Ishikawa (cell line): Measurements from ENCODE around the gene RPTOR.

Experiments
- CEBPB ChIP-seq: IDR thresholded peaks from 2 replicates; pipeline ENCODE4 v1.6.1; 2012
- CREB1 ChIP-seq: IDR thresholded peaks from 2 replicates; pipeline ENCODE4 v1.6.1; 2012; ENCODE audit warnings: low read depth
- EGR1 ChIP-seq: IDR thresholded peaks from 2 replicates; pipeline ENCODE4 v1.6.1; 2012
- EP300 ChIP-seq: IDR thresholded peaks from 2 replicates; pipeline ENCODE4 v1.6.1; 2012; ENCODE audit warnings: borderline replicate concordance
- FOXM1 ChIP-seq: IDR thresholded peaks from 2 replicates; pipeline ENCODE4 v1.6.1; 2012; ENCODE audit warnings: low read depth, borderline replicate concordance
- NFIC ChIP-seq: IDR thresholded peaks from 2 replicates; pipeline ENCODE4 v1.6.1; 2012
- RAD21 ChIP-seq: IDR thresholded peaks from 2 replicates; pipeline ENCODE4 v1.6.1; 2012; ENCODE audit warnings: low read depth
- TAF1 ChIP-seq: IDR thresholded peaks from 2 replicates; pipeline ENCODE4 v1.6.1; 2012; ENCODE audit warnings: low read depth, mild to moderate bottlenecking
- TCF12 ChIP-seq: IDR thresholded peaks from 2 replicates; pipeline ENCODE4 v1.6.1; 2012; ENCODE audit warnings: low read depth
- TEAD4 ChIP-seq: IDR thresholded peaks from 2 replicates; pipeline ENCODE4 v1.6.1; 2012
- USF1 ChIP-seq: IDR thresholded peaks from 2 replicates; pipeline ENCODE4 v1.6.1; 2012
- YY1 ChIP-seq: IDR thresholded peaks from 2 replicates; pipeline ENCODE4 v1.6.1; 2012; ENCODE audit warnings: low read depth
- ZBTB7A ChIP-seq: IDR thresholded peaks from 2 replicates; pipeline ENCODE4 v1.6.1; 2012; ENCODE audit warnings: low read depth
- TF ChIP-seq, protein P1 (sequence below): IDR thresholded peaks from 2 replicates; pipeline ENCODE4 v1.6.1; 2012
- TF ChIP-seq, protein P2 (sequence below): IDR thresholded peaks from 2 replicates; pipeline ENCODE4 v1.6.1; 2012; ENCODE audit warnings: low read depth, mild to moderate bottlenecking

RPTOR gene

DNA sequence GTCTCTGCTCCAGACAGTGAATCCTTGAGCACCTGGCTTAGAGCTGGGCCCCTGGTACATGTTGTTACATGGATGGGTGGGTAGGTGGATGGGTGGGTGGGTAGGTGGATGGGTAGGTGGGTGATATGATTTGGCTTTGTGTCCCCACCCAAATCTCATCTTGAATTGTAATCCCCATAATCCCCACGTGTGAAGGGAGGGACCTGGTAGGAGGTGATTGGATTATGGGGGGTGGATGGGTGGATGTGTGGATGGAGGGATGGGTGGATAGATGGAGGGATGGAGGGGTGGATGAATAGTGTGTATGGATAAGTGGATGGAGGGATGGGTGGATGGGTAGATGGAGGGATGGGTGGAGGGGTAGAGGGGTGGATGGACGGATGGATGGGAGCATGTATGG is 41.6 kb upstream of the RPTOR start:
- TF ChIP-seq, protein P1, sequence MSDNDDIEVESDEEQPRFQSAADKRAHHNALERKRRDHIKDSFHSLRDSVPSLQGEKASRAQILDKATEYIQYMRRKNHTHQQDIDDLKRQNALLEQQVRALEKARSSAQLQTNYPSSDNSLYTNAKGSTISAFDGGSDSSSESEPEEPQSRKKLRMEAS, result no peak
- TF ChIP-seq CEBPB (no peak), TAF1 (no peak)

- TF ChIP-seq EGR1 (no peak), TEAD4 (no peak)
Measured at GRCh38 chr17:80503921-80504320, 40.7 kb upstream of the RPTOR start.

DNA sequence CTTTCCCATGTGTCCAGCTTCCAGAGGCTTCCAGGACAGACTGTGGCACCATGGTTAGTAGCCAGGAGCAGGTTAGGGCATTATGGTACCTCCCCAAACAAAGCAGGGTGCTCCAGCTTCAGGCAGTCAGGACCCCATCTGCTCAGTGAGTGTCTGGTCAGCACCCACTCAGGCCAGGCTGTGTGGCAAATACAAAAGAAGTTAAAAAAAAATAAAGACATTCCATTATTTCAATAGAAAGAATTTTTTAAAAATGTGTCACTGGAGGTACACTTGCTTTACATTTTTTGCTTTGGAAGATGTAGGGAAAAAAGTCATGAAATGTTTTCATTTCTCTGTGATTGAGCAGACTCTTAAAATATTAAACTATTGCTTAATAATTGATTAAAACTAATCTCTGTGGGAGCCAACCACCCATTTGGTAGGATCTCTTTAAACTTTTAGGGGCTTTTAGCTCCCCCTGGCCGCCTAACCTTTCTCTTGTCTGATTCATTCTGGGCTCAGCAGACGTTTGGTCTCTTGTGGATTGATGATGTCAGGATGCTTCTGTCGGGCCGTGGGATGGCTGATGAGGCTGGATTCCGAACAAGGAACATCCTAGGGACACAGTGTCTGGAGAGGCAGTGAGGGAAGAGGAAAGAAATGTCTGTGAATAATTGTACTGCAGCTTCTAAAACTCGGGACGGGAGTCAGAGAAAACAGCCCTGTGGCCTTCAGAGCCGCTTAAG is 39.8 kb upstream of the RPTOR start:
- TF ChIP-seq EGR1 (no peak), NFIC (no peak), USF1 (no peak), YY1 (no peak), EP300 (no peak), RAD21 (no peak), TAF1 (no peak), CREB1 (no peak), FOXM1 (no peak), ZBTB7A (no peak)
- TF ChIP-seq, protein P2, sequence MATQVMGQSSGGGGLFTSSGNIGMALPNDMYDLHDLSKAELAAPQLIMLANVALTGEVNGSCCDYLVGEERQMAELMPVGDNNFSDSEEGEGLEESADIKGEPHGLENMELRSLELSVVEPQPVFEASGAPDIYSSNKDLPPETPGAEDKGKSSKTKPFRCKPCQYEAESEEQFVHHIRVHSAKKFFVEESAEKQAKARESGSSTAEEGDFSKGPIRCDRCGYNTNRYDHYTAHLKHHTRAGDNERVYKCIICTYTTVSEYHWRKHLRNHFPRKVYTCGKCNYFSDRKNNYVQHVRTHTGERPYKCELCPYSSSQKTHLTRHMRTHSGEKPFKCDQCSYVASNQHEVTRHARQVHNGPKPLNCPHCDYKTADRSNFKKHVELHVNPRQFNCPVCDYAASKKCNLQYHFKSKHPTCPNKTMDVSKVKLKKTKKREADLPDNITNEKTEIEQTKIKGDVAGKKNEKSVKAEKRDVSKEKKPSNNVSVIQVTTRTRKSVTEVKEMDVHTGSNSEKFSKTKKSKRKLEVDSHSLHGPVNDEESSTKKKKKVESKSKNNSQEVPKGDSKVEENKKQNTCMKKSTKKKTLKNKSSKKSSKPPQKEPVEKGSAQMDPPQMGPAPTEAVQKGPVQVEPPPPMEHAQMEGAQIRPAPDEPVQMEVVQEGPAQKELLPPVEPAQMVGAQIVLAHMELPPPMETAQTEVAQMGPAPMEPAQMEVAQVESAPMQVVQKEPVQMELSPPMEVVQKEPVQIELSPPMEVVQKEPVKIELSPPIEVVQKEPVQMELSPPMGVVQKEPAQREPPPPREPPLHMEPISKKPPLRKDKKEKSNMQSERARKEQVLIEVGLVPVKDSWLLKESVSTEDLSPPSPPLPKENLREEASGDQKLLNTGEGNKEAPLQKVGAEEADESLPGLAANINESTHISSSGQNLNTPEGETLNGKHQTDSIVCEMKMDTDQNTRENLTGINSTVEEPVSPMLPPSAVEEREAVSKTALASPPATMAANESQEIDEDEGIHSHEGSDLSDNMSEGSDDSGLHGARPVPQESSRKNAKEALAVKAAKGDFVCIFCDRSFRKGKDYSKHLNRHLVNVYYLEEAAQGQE, result no peak
- TF ChIP-seq, protein P1, result no peak

GRCh38 chr17:80507965-80508364 is 36.7 kb upstream of the RPTOR start:
- no peak for TF ChIP-seq EP300
- TF ChIP-seq USF1, result no peak
- no peak for TF ChIP-seq FOXM1
- TF ChIP-seq CREB1, result no peak
- no peak for TF ChIP-seq YY1
- TF ChIP-seq, protein P2, result no peak

DNA sequence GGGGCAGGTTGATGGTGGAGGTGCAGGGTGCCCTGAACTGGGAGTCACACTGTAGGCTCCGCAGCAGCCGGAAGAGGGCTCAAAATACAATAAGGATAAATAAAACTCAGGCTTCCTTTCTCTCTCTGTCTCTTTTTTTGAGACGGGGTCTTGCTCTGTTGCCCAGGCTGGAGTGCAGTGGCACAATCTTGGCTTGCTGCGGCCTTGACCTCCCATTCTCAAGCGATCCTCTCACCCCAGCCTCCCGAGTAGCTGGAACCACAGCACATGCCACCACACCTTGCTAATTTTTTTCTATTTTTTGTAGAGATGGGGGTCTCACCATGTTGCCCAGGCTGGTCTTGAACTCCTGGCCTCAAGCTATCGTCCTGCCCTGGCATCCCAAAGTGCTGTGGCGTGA is 35.3 kb upstream of the RPTOR start:
- TF ChIP-seq FOXM1 (no peak), RAD21 (no peak), ZBTB7A (no peak), EGR1 (no peak), TCF12 (no peak), YY1 (no peak), USF1 (no peak)
- TF ChIP-seq, protein P1, result no peak

- no peak for TF ChIP-seq RAD21
- TF ChIP-seq ZBTB7A, result no peak
- TF ChIP-seq, protein P2, result no peak
- TF ChIP-seq TAF1, result no peak
- no peak for TF ChIP-seq TEAD4
- TF ChIP-seq NFIC, result no peak
- TF ChIP-seq TCF12, result no peak
- TF ChIP-seq CEBPB, result no peak
- no peak for TF ChIP-seq EGR1
Measured at GRCh38 chr17:80510132-80510531, 34.5 kb upstream of the RPTOR start.
